GM21786 (cell line): ENCODE data around the gene BARHL1.
"Not testable (repeated sequence)": the region's sequence is repeated elsewhere in the genome, so short reads cannot be mapped to it uniquely, and the experiment has no call there.

Source experiments
- ATAC-seq: cut with Tn5 transposase; IDR thresholded peaks from one replicate; pipeline ENCODE4 v1.9.1; 2021; ENCODE audit not compliant: unreplicated experiment

The BARHL1 gene

GRCh38 chr9:132556235-132556634 lies 26.2 kb upstream of the BARHL1 start:
- ATAC-seq = no peak

GRCh38 chr9:132556714-132557113 lies 25.7 kb upstream of the BARHL1 start:
- no peak for ATAC-seq

- ATAC-seq = no peak
These were observed 25.2 kb upstream of the BARHL1 start for GRCh38 chr9:132557159-132557558.

- no peak for ATAC-seq
These were observed 22.7 kb upstream of the BARHL1 start for GRCh38 chr9:132559711-132560110.

- ATAC-seq = no peak
These were observed 21.7 kb upstream of the BARHL1 start for GRCh38 chr9:132560616-132561202.

GRCh38 chr9:132562306-132562573 lies 20.2 kb upstream of the BARHL1 start:
- no peak for ATAC-seq

- no peak for ATAC-seq
These were observed 17.9 kb upstream of the BARHL1 start for GRCh38 chr9:132564526-132564925.

- ATAC-seq = not testable (repeated sequence)
These were observed 13.6 kb upstream of the BARHL1 start for GRCh38 chr9:132568787-132569186.

- no peak for ATAC-seq
These were observed 10.4 kb upstream of the BARHL1 start for GRCh38 chr9:132571806-132572600.

- no peak for ATAC-seq
These were observed 9.5 kb upstream of the BARHL1 start for GRCh38 chr9:132572921-132573320.

- no peak for ATAC-seq
These were observed 7.3 kb upstream of the BARHL1 start for GRCh38 chr9:132575005-132575609.

GRCh38 chr9:132575811-132576210 lies 6.6 kb upstream of the BARHL1 start:
- no peak for ATAC-seq

- no peak for ATAC-seq
These were observed 5.3 kb upstream of the BARHL1 start for GRCh38 chr9:132577119-132577518.

- ATAC-seq = no peak
These were observed 4.0 kb upstream of the BARHL1 start for GRCh38 chr9:132578367-132578932.

GRCh38 chr9:132579427-132579798 lies 3.0 kb upstream of the BARHL1 start:
- no peak for ATAC-seq

- no peak for ATAC-seq
These were observed 579 bp downstream of the BARHL1 start for GRCh38 chr9:132582786-132583583.

GRCh38 chr9:132583584-132584304 lies 1.3 kb downstream of the BARHL1 start:
- no peak for ATAC-seq

- ATAC-seq = no peak
These were observed 2.5 kb downstream of the BARHL1 start for GRCh38 chr9:132584601-132585560.

GRCh38 chr9:132585954-132586829 lies 3.8 kb downstream of the BARHL1 start:
- ATAC-seq = no peak
